ENCODE data around the gene OBSL1.

OBSL1 gene

GRCh38 chr2:219575566-219576504, 4.5 kb upstream of the OBSL1 start:
- TF ChIP-seq CTCF (IDR thresholded peaks at IDR 0.05; ENCODE audit: low read depth, low read length, poor library complexity, severe bottlenecking) (no peak), EZH2phosphoT487 (IDR thresholded peaks at IDR 0.05; ENCODE audit: borderline replicate concordance, low read length) (no peak)
- no peaks in the 10 kb centered on the region for H3K9me3 ChIP-seq (ENCODE audit: control insufficient read depth, insufficient read depth, low read length)
- no peaks in the 10 kb centered on the region for H3K36me3 ChIP-seq (ENCODE audit: control insufficient read depth, low read length)
- H3K4me1 ChIP-seq (ENCODE audit: control insufficient read depth, low read length) = no peaks in the 10 kb centered on the region
- no peaks in the 10 kb centered on the region for H4K20me1 ChIP-seq (ENCODE audit: control insufficient read depth, insufficient read depth, low read depth, low read length)
- no peak overlapping the region for H3K4me3 ChIP-seq (ENCODE audit: low read length)
- H3K9me2 ChIP-seq (replicated peaks; ENCODE audit: control insufficient read depth, low read length) = no peaks in the 10 kb centered on the region
- no peaks in the 10 kb centered on the region for H3K79me2 ChIP-seq (ENCODE audit: control insufficient read depth, low read length)
- no peaks in the 10 kb centered on the region for H3F3A ChIP-seq (ENCODE audit: control insufficient read depth, insufficient read depth)
- H3K27ac ChIP-seq (ENCODE audit: low read depth, low read length) = no peak overlapping the region
- H3K4me2 ChIP-seq (ENCODE audit: low read length) = no peak overlapping the region
- H3K27me3 ChIP-seq (ENCODE audit: control insufficient read depth, low read length) = peaks cover 3% of the 10 kb centered on the region; the same call in 1 of the 2 replicates

GRCh38 chr2:219574484-219575311, 3.4 kb upstream of the OBSL1 start:
- Histone ChIP-seq H4K20me1 (ENCODE audit: control insufficient read depth, insufficient read depth, low read depth, low read length) (no peaks in the 10 kb centered on the region), H3K9me2 (replicated peaks; ENCODE audit: control insufficient read depth, low read length) (no peaks in the 10 kb centered on the region), H3K4me2 (ENCODE audit: low read length) (no peak overlapping the region), H3K36me3 (ENCODE audit: control insufficient read depth, low read length) (no peaks in the 10 kb centered on the region), H3K9me3 (ENCODE audit: control insufficient read depth, insufficient read depth, low read length) (no peaks in the 10 kb centered on the region), H3K79me2 (ENCODE audit: control insufficient read depth, low read length) (no peaks in the 10 kb centered on the region), H3F3A (ENCODE audit: control insufficient read depth, insufficient read depth) (no peaks in the 10 kb centered on the region), H3K27me3 (ENCODE audit: control insufficient read depth, low read length) (peaks cover 3% of the 10 kb centered on the region; the same call in 1 of the 2 replicates), H3K27ac (ENCODE audit: low read depth, low read length) (no peak overlapping the region), H3K4me3 (ENCODE audit: low read length) (no peak overlapping the region), H3K4me1 (ENCODE audit: control insufficient read depth, low read length) (no peaks in the 10 kb centered on the region)
- no peak for TF ChIP-seq CTCF (IDR thresholded peaks at IDR 0.05; ENCODE audit: low read depth, low read length, poor library complexity, severe bottlenecking)
- TF ChIP-seq EZH2phosphoT487 (IDR thresholded peaks at IDR 0.05; ENCODE audit: borderline replicate concordance, low read length) = no peak

DNA sequence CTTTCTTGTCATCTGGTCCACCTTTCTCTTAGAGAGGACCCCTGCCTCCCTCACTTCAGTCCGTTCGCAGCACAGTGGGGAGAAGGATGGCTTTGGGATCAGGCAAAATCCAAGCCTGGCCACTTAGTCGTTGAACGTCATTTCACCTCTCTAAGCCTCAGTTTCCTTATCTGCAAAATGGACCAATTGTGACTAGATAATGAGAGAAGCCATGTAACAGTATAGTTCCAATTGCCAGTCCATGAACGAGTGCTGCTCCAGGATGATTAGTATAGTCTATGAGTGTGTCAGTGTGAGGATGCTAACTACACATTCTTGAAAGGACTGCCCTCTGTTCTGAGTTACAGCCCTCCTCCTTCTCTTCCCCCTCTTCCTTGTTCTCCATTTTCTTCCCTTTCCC, 1.8 kb upstream of the OBSL1 start:
- H3F3A ChIP-seq (ENCODE audit: control insufficient read depth, insufficient read depth) = no peaks in the 10 kb centered on the region
- peaks cover 3% of the 10 kb centered on the region; the same call in 1 of the 2 replicates for H3K27me3 ChIP-seq (ENCODE audit: control insufficient read depth, low read length)
- H3K27ac ChIP-seq (ENCODE audit: low read depth, low read length) = no peak overlapping the region
- H3K4me3 ChIP-seq (ENCODE audit: low read length) = no peak overlapping the region
- H3K79me2 ChIP-seq (ENCODE audit: control insufficient read depth, low read length) = no peaks in the 10 kb centered on the region
- H3K4me2 ChIP-seq (ENCODE audit: low read length) = no peak overlapping the region
- H3K36me3 ChIP-seq (ENCODE audit: control insufficient read depth, low read length) = no peaks in the 10 kb centered on the region
- no peaks in the 10 kb centered on the region for H3K4me1 ChIP-seq (ENCODE audit: control insufficient read depth, low read length)
- no peaks in the 10 kb centered on the region for H3K9me2 ChIP-seq (replicated peaks; ENCODE audit: control insufficient read depth, low read length)
- TF ChIP-seq CTCF (IDR thresholded peaks at IDR 0.05; ENCODE audit: low read depth, low read length, poor library complexity, severe bottlenecking) (no peak), EZH2phosphoT487 (IDR thresholded peaks at IDR 0.05; ENCODE audit: borderline replicate concordance, low read length) (no peak)
- H4K20me1 ChIP-seq (ENCODE audit: control insufficient read depth, insufficient read depth, low read depth, low read length) = no peaks in the 10 kb centered on the region
- no peaks in the 10 kb centered on the region for H3K9me3 ChIP-seq (ENCODE audit: control insufficient read depth, insufficient read depth, low read length)
